ENCODE measurements around the gene FAM169A.
"Not testable (repeated sequence)": the region's sequence is repeated elsewhere in the genome, so short reads cannot be mapped to it uniquely, and the experiment has no call there.

The FAM169A gene

GRCh38 chr5:74798977-74799911 lies 66.9 kb downstream of the FAM169A start:
- DNase-seq (ENCODE audit: low read depth) = no peak

DNA sequence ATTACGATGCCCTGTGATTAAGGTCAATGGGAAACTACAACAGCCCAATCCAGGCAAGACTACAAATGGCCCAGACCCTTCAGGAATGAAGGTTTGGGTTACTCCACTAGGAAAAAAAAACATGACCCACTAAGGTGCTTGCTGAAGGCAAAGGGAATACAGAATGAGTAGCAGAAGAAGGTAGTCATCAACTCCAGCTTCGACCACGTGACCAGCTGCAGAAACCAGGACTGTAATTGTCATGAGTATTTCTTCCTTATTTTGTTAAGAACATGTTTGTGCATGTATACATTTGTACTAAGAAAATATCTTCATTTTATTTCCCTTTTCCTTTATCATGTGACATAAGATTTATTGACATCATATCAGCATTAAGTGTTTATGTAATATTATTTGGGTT lies 74.5 kb downstream of the FAM169A start:
- not testable (repeated sequence) for DNase-seq (ENCODE audit: low read depth)

- DNase-seq (ENCODE audit: low read depth) = no peak
These were observed 78.8 kb downstream of the FAM169A start for GRCh38 chr5:74787424-74787823.

DNA sequence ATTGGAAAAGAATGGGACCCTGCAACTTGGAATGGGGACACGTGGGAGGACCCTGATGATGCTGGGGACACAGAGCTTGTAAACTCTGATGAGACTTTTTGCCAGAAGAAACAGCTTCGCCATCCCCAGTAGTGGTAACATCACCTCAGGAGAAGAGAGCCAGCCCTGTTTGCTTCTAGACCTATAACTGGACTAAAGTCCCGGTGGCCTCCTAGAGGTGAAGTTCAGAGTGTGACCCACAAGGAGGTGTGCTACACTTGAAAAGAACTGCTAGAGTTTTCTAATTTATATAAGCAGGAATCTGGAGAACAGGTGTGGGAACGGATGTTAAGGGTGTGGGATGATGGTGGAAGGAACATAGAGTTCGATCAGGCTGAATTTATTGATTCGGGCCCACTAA lies 79.3 kb downstream of the FAM169A start:
- DNase-seq (ENCODE audit: low read depth) = no peak

DNA sequence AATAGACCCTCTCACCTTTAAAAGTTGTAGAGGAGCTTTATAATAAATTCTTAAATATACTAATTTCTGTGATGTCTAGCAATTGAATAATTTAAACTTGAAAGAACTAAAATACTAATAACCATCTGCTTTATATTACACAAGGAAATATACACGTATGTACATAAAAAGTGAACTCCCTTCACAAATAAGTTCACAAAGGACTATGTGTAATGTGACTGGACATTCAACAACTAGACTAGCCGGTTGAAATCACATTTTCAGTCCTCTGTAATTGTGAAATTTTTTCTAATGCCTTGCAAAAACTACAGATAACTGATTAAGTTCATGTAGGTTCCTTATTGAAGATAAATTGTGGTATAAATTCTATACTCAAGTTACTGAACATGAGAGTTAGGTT lies 87.6 kb downstream of the FAM169A start:
- no peak for DNase-seq (ENCODE audit: low read depth)

- DNase-seq (ENCODE audit: low read depth) = no peak
These were observed 93.8 kb downstream of the FAM169A start for GRCh38 chr5:74772359-74772758.

DNA sequence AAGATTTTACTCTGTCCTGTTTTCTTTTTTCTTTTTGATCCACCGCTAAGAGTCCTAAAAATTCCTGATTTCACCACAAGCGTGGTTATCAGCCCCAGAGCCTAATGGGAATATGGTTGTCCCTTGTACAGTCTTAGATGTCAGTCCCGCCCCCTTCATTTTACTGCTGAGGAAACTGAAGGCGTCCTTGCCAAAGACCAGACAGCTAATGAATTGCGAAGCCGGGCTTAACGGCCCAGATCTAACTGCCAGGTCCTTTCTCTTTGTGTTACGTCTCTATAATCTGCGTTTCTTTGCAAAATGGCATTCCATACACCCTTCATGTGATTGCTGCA lies 98.6 kb downstream of the FAM169A start:
- DNase-seq (ENCODE audit: low read depth) = no peak

- DNase-seq (ENCODE audit: low read depth) = peak; percentile 87
These were observed 99.2 kb downstream of the FAM169A start, which contains the start of the genes GFM2 and NSA2 for GRCh38 chr5:74766849-74767578. GFM2 (minus strand) TSS chr5:74767117; CDS start chr5:74763742, 3,375 bp downstream. NSA2 (plus strand) TSS chr5:74767249; CDS start chr5:74767361, 112 bp downstream.

GRCh38 chr5:74766418-74766848 lies 99.8 kb downstream of the FAM169A start:
- no peak for DNase-seq (ENCODE audit: low read depth)

GRCh38 chr5:74765929-74766328 lies 100.3 kb downstream of the FAM169A start:
- no peak for DNase-seq (ENCODE audit: low read depth)

- no peak for DNase-seq (ENCODE audit: low read depth)
These were observed 101.0 kb downstream of the FAM169A start for GRCh38 chr5:74765201-74765600.

DNA sequence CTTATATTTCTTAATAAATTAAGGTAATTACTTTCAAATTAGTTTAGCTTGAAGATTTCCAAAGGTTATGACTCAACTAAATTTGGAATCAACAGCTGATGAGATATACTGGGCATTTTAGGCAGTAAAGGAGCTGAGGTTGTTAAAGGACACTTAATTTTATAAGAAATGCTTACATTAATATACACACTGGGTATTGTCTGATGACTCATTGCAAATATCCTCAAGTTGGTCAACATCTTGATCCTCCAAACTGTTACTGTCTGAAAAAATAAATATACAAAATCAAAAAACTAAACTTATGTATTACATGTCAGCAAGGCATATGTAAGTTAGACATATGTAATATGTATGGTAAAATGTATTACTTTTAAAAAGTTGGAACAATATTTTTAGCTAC lies 102.7 kb downstream of the FAM169A start:
- DNase-seq (ENCODE audit: low read depth) = no peak

DNA sequence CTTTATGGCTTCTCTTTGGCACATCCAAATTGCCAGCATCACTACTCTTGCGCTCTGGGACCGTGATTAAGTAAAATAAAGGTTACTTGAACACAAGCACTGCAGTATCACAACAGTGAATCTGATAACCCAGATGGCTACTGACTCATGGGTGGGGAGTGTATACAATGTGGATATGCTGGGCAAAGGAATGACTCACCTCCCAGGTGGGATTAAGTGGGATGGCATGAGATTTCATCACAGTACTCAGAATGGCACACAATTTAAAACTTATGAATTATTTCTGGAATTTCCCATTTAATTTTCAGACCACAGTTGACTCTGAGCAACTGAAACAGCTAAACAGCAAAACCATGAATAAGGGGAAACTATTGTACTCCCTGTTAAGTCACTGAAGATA lies 103.6 kb downstream of the FAM169A start:
- DNase-seq (ENCODE audit: low read depth) = no peak

DNA sequence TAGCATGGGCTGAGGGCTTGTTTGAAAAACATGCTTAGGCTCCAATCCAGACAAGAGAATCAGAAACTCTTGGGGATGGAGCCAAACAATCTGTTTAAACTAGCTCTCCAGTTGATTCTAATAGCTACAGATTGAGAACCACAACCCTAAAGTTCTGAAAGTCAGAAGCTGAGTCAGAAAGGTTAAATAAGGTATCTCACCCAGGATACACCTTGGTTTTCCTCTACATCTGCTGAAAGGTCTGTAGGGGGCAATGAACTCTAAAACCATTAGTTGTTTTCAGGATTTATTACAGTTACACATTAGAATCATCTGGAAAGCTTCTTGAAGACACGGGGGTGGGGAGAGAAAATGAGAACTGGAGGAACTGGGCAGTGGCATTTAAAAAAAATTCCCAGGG lies 104.9 kb downstream of the FAM169A start:
- no peak for DNase-seq (ENCODE audit: low read depth)

DNA sequence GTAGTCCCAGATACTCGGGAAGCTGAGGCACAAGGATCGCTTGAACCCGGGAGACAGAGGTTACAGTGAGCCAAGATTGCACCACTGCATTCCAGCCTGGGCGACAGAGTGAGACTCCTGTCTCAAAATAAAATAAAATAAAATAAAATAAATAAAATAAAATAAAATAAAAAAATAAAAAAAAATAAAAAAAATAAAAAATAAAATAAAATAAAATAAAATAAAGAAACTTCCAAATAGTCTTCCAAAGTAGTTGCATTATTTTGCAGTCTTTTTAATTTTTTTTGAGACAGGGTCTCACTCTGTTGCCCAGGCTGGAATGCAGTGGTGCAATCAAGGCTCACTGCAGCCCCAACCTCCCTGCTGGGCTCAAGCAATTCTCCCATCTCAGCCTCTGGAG lies 117.4 kb downstream of the FAM169A start:
- not testable (repeated sequence) for DNase-seq (ENCODE audit: low read depth)

- no peak for DNase-seq (ENCODE audit: low read depth)
These were observed 127.8 kb downstream of the FAM169A start for GRCh38 chr5:74738406-74738805.

- DNase-seq (ENCODE audit: low read depth) = no peak
These were observed 129.4 kb downstream of the FAM169A start for GRCh38 chr5:74736759-74737158.
